Uterus (tissue), 4 donors: ENCODE data around the gene FAM200B. TPM values are rescaled to one million over a fixed set of nuclear protein-coding genes. Genes with fewer than 3 reads are reported as not detected.

ENCODE experiments used
- DNase-seq, 2 donors: peaks; one replicate each; pipeline ENCODE4 v3.0.0-alpha.2; 2019 to 2020
- H3K27ac ChIP-seq, 2 donors: fragments of 200-600 bp; sonication (generic); 1 replicate in 1 of 2; 2 replicates in 1 of 2; pipeline ENCODE4 v1.5.1; 2016 to 2018
- H3K27me3 ChIP-seq, 2 donors: fragments of 200-600 bp; sonication (generic); one replicate each; pipeline ENCODE4 v1.5.1; 2018 to 2019; ENCODE audit warnings: control low read depth in 1 of 2
- H3K36me3 ChIP-seq, 2 donors: fragments of 200-600 bp; sonication (generic); one replicate each; pipeline ENCODE4 v1.5.1; 2019; ENCODE audit warnings: control low read depth in 1 of 2
- H3K4me1 ChIP-seq, 2 donors: fragments of 200-600 bp; sonication (generic); one replicate each; pipeline ENCODE4 v1.5.1; 2018 to 2019; ENCODE audit warnings: control low read depth in 1 of 2
- H3K4me3 ChIP-seq, 2 donors: fragments of 200-600 bp; sonication (generic); 1 replicate in 1 of 2; 2 replicates in 1 of 2; pipeline ENCODE4 v1.5.1; 2018 to 2019; ENCODE audit warnings: mild to moderate bottlenecking in 1 of 2
- H3K9me3 ChIP-seq, 2 donors: fragments of 200-600 bp; sonication (generic); one replicate each; pipeline ENCODE4 v1.5.1; 2019; ENCODE audit warnings: control low read depth in 1 of 2
- POLR2A ChIP-seq, 2 donors: fragments of 450-650 bp; IDR thresholded peaks; one replicate each; pipeline ENCODE4 v1.6.1; 2016; ENCODE audit warnings: antibody characterized with exemption in 2 of 2, mild to moderate bottlenecking in 1 of 2, moderate library complexity in 1 of 2
- intact Hi-C: fragments of 100-400 bp; cut with DNase I; formaldehyde crosslinking; loops from one replicate; pipeline ENCODE4 v1.15.1; 2023; ENCODE audit warnings: low total_unique reads
- total RNA-seq, 4 donors: library from RNA; depleted of rRNA in 3 of 4; stranded (reverse); fragments of >200 nt in 3 of 4; gene quantifications; one replicate each; pipeline versions ENCODE4 v1.1.0 to v1.2.4, GENCODE V29; 2014 to 2023
- TF ChIP-seq, protein P1 (sequence below), 4 experiments: fragments of 200-600 bp in 2 of 4; fragments of 450-650 bp in 2 of 4; sonication (generic) in 2 of 4; IDR thresholded peaks; one replicate each; pipeline ENCODE4 v1.5.1; 2016 to 2019; ENCODE audit warnings: antibody characterized with exemption in 4 of 4, mild to moderate bottlenecking in 2 of 4, moderate library complexity in 1 of 4
- donor health status: DM: yes; HTN: yes; CAD: no.

Gene FAM200B
- total RNA-seq, 4 donors from 2014 or later = 41.7 to 104 (median 54.8) TPM

DNA sequence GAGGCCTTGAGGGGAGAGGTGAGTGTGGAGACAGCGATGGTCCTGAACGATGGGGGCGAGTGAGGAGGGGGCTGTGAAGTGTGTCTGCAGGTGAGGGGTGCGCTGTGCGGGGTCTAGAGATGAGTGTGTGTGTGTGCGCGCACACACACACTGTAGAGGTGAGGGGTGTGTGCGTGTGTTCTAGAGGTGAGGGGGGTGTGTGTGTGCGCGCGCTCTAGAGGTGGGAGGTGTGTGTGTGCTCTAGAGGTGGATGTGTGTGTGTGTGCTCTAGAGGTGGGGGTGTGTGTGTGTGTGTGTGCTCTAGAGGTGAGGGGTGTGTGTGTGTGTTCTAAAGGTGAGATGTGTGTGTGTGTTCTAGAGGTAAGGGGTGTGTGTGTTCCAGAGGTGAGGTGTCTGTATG lies 21.8 kb downstream of the FAM200B start:
- TF ChIP-seq, protein P1, sequence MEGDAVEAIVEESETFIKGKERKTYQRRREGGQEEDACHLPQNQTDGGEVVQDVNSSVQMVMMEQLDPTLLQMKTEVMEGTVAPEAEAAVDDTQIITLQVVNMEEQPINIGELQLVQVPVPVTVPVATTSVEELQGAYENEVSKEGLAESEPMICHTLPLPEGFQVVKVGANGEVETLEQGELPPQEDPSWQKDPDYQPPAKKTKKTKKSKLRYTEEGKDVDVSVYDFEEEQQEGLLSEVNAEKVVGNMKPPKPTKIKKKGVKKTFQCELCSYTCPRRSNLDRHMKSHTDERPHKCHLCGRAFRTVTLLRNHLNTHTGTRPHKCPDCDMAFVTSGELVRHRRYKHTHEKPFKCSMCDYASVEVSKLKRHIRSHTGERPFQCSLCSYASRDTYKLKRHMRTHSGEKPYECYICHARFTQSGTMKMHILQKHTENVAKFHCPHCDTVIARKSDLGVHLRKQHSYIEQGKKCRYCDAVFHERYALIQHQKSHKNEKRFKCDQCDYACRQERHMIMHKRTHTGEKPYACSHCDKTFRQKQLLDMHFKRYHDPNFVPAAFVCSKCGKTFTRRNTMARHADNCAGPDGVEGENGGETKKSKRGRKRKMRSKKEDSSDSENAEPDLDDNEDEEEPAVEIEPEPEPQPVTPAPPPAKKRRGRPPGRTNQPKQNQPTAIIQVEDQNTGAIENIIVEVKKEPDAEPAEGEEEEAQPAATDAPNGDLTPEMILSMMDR (IDR thresholded peaks at IDR 0.05) = no peak
- intact Hi-C loops = no loop called here
- no peaks in the 10 kb centered on the region for H3K27me3 ChIP-seq
- no peaks in the 10 kb centered on the region for H3K4me1 ChIP-seq
- H3K27ac ChIP-seq = peak overlapping the region; percentile 43 to 62
- peak overlapping the region; percentile 43 to 46 for H3K4me3 ChIP-seq
- H3K9me3 ChIP-seq = no peaks in the 10 kb centered on the region
- DNase-seq = no peak
- H3K36me3 ChIP-seq = no peaks in the 10 kb centered on the region

DNA sequence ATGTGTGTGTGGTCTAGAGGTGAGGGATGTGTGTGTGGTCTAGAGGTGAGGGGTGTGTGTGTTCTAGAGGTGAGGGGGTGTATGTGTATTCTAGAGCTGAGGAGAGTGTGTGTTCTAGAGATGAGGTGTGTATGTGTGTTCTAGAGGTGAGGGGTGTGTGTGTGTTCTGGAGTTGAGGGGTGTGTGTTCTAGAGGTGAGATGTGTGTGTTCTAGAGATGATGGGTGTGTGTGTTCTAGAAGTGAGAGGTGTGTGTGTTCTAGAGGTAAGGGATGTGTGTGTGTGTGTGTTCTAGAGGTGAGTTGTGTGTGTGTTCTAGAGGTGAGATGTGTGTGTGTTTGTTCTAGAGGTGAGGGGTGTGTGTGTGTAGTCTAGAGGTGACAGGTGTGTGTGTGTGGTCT lies 22.5 kb downstream of the FAM200B start:
- no peaks in the 10 kb centered on the region for H3K27me3 ChIP-seq
- intact Hi-C loops = no loop called here
- no peak for DNase-seq
- no peaks in the 10 kb centered on the region for H3K4me1 ChIP-seq
- no peaks in the 10 kb centered on the region for H3K9me3 ChIP-seq
- TF ChIP-seq POLR2A (IDR thresholded peaks at IDR 0.05) = no peak
- TF ChIP-seq, protein P1 (IDR thresholded peaks at IDR 0.05) = no peak
- H3K4me3 ChIP-seq = no peak overlapping the region
- no peak overlapping the region for H3K27ac ChIP-seq
- H3K36me3 ChIP-seq = no peaks in the 10 kb centered on the region

DNA sequence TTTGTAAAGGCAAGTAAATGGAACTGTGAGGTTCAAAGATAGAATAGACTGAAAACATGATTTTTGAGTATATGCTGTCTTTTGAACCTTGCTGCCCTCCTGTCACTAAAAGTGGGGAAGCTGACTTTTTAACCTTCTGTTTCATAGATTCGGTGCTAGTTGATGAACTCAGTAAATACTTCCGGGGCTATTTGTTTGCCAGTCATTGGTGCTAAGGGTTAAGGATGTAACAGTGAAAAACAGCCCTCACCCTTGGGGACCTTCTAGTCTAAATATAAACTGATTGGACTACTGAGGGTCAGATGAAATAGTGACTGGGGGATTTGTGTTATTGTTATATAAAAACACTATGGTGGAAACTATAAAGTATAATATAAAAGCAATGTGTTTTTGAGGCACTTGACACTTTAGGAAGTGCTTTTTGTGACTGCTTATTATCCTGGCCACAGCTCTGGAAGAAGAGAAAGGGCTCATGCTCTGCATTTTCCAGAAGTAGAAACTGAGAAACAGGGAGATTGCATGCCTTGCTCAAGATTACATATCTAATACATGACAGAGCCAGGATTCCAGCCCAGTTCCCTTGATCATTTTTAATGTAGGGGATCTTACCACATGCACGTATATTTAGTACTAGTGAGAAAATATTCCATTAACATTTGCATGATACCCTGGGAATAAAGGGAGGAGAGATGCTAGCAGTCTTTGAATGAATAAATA lies 25.2 kb downstream of the FAM200B start:
- no peak for DNase-seq
- Histone ChIP-seq H3K9me3 (no peaks in the 10 kb centered on the region), H3K4me3 (no peak overlapping the region), H3K27ac (no peak overlapping the region), H3K4me1 (no peaks in the 10 kb centered on the region), H3K36me3 (no peaks in the 10 kb centered on the region), H3K27me3 (no peaks in the 10 kb centered on the region)
- TF ChIP-seq POLR2A (IDR thresholded peaks at IDR 0.05) = no peak
- TF ChIP-seq, protein P1 (IDR thresholded peaks at IDR 0.05) = no peak
- intact Hi-C loops = no loop called here

DNA sequence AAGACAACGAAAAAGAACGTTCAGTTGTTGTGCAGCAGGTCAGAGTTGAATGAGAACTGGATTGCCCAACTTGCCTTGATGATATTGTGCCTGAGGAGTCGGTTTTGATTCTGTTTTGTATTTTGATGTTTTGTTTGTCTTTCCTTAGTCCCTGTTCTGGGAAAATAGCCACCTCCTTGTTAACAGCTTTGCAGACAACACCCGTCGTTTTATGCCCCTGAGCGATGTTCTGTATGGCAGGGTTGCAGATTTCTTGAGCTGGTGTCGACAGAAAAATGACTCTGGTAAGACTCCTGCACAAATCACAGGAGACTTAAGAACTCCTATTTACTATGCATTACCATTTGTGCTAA lies 25.7 kb downstream of the FAM200B start:
- no peak for DNase-seq
- Histone ChIP-seq H3K27me3 (no peaks in the 10 kb centered on the region), H3K9me3 (no peaks in the 10 kb centered on the region), H3K4me1 (no peaks in the 10 kb centered on the region), H3K36me3 (no peaks in the 10 kb centered on the region), H3K27ac (no peak overlapping the region), H3K4me3 (no peak overlapping the region)
- intact Hi-C loops = no loop called here
- TF ChIP-seq POLR2A (IDR thresholded peaks at IDR 0.05) = no peak
- TF ChIP-seq, protein P1 (IDR thresholded peaks at IDR 0.05) = no peak

DNA sequence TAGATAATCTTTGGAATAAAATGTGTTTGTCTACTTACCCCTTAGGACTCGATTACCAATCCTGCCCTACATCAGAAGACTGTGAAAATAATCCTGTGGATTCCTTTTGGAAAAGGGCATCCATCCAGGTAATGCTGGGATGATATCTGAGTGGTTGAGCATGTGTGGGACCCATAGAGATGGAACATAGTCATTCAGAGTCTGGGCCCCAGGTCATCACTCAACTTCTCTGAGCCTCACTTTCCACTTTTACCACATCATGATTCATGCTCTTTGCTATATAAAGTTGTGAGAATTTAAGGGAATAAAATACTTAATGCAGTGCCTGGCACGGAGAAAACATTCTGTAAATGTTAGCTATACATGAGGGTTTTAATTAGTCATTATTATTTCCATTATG lies 30.1 kb downstream of the FAM200B start:
- Histone ChIP-seq H3K27me3 (no peaks in the 10 kb centered on the region), H3K27ac (no peak overlapping the region), H3K36me3 (no peaks in the 10 kb centered on the region), H3K4me3 (no peak overlapping the region), H3K4me1 (no peaks in the 10 kb centered on the region), H3K9me3 (no peaks in the 10 kb centered on the region)
- intact Hi-C loops = no loop called here
- TF ChIP-seq, protein P1 (IDR thresholded peaks at IDR 0.05) = no peak
- TF ChIP-seq POLR2A (IDR thresholded peaks at IDR 0.05) = no peak
- DNase-seq = no peak
